HepG2 (cell line): Measurements from ENCODE around the gene TMEM114. TPM values are rescaled to one million over a fixed set of nuclear protein-coding genes. Genes with fewer than 3 reads are reported as not detected.

Experiments
- CCDC6 ChIP-seq: sonication (generic); formaldehyde crosslinking; IDR thresholded peaks from 2 replicates; pipeline ENCODE4 v1.8.1; 2022; ENCODE audit warnings: mild to moderate bottlenecking, missing genetic modification reagents, moderate library complexity
- CHD2 ChIP-seq: IDR thresholded peaks from 2 replicates; pipeline ENCODE4 v1.6.1; 2011; ENCODE audit warnings: low read depth, low read length, improper control_type of control experiment
- CHD4 ChIP-seq: fragments of 200-600 bp; sonication (generic); IDR thresholded peaks from 2 replicates; pipeline ENCODE4 v1.7.0; 2017; ENCODE audit warnings: mild to moderate bottlenecking, low read length, borderline replicate concordance
- CREB1 ChIP-seq, 2 experiments: fragments of 450-650 bp in 1 of 2; IDR thresholded peaks; 2 replicates each; pipeline ENCODE4 v1.6.1; 2016 to 2017; ENCODE audit warnings: control low read depth in 1 of 2, mild to moderate bottlenecking in 1 of 2, missing compliant biosample characterization in 1 of 2, missing genetic modification characterization in 1 of 2
- FOXA3 ChIP-seq: IDR thresholded peaks from 2 replicates; pipeline ENCODE4 v1.6.1; 2016; ENCODE audit warnings: missing genetic modification reagents, missing compliant biosample characterization
- FOXK2 ChIP-seq: fragments of 450-650 bp; IDR thresholded peaks from 2 replicates; pipeline ENCODE4 v1.6.1; 2016
- GPBP1L1 ChIP-seq: sonication (generic); formaldehyde crosslinking; IDR thresholded peaks from 2 replicates; pipeline ENCODE4 v1.5.0; 2020; ENCODE audit warnings: mild to moderate bottlenecking, missing genetic modification reagents
- KMT2B ChIP-seq: IDR thresholded peaks from 2 replicates; pipeline ENCODE4 v1.6.1; 2016; ENCODE audit warnings: missing genetic modification reagents, missing compliant biosample characterization
- MYC ChIP-seq: sonication (generic); formaldehyde crosslinking; IDR thresholded peaks from 2 replicates; pipeline ENCODE4 v1.9.0; 2021; ENCODE audit warnings: missing genetic modification reagents, borderline replicate concordance
- NFE2 ChIP-seq: sonication (generic); formaldehyde crosslinking; IDR thresholded peaks from 2 replicates; pipeline ENCODE4 v1.4.0; 2020; ENCODE audit warnings: missing genetic modification reagents
- NFYC ChIP-seq: IDR thresholded peaks from 2 replicates; pipeline ENCODE4 v1.6.1; 2016; ENCODE audit warnings: missing genetic modification reagents, missing compliant biosample characterization
- NRL ChIP-seq: sonication (generic); formaldehyde crosslinking; IDR thresholded peaks from 2 replicates; pipeline ENCODE4 v1.5.0; 2020; ENCODE audit warnings: missing genetic modification reagents, mild to moderate bottlenecking, moderate library complexity, borderline replicate concordance
- RORA ChIP-seq: sonication (generic); formaldehyde crosslinking; IDR thresholded peaks from 2 replicates; pipeline ENCODE4 v1.5.0; 2020; ENCODE audit warnings: mild to moderate bottlenecking, missing genetic modification reagents, moderate library complexity
- SSRP1 ChIP-seq: IDR thresholded peaks from 2 replicates; pipeline ENCODE4 v1.6.1; 2016; ENCODE audit warnings: control low read depth
- YEATS4 ChIP-seq: sonication (generic); formaldehyde crosslinking; IDR thresholded peaks from 2 replicates; pipeline ENCODE4 v1.4.0; 2020; ENCODE audit warnings: missing genetic modification reagents, borderline replicate concordance
- ZBTB25 ChIP-seq: IDR thresholded peaks from 2 replicates; pipeline ENCODE4 v1.6.1; 2018; ENCODE audit warnings: missing genetic modification reagents
- ZFP36 ChIP-seq: fragments of 150-350 bp; IDR thresholded peaks from 2 replicates; pipeline ENCODE4 v1.6.1; 2018; ENCODE audit warnings: borderline replicate concordance, low read length, low read depth; ENCODE audit not compliant: partially characterized antibody
- ZGPAT ChIP-seq: IDR thresholded peaks from 2 replicates; pipeline ENCODE4 v1.6.1; 2016; ENCODE audit warnings: mild to moderate bottlenecking
- ZNF143 ChIP-seq: sonication (generic); formaldehyde crosslinking; IDR thresholded peaks from 2 replicates; pipeline ENCODE4 v1.4.0; 2020; ENCODE audit warnings: missing genetic modification reagents
- ZNF350 ChIP-seq: sonication (generic); formaldehyde crosslinking; IDR thresholded peaks from 2 replicates; pipeline ENCODE4 v1.4.0; 2020; ENCODE audit warnings: mild to moderate bottlenecking, low read depth, missing genetic modification reagents, borderline replicate concordance
- ZNF430 ChIP-seq: sonication (generic); formaldehyde crosslinking; IDR thresholded peaks from 2 replicates; pipeline ENCODE4 v1.9.0; 2021; ENCODE audit warnings: mild to moderate bottlenecking, missing genetic modification reagents
- ZNF776 ChIP-seq: sonication (generic); formaldehyde crosslinking; IDR thresholded peaks from 2 replicates; pipeline ENCODE4 v1.4.0; 2020; ENCODE audit warnings: mild to moderate bottlenecking, missing genetic modification reagents
- polyA plus RNA-seq, 8 experiments: library from polyadenylated mRNA; depleted of rRNA in 3 of 8; stranded (reverse) in 7 of 8; unstranded in 1 of 8; fragments of >200 nt; fragmentation: Illumina TruSeq in 4 of 8; extraction: Trizol in 4 of 8; gene quantifications; 2 replicates each; pipeline versions ENCODE4 v1.2.1 to v1.2.3, GENCODE V29; 2011 to 2016; ENCODE audit warnings: low read depth in 4 of 8, missing spikeins in 1 of 8, mixed read lengths in 1 of 8; ENCODE audit not compliant: insufficient read depth in 1 of 8
- total RNA-seq, 5 experiments: library from RNA; depleted of rRNA; stranded (reverse); fragments of >200 nt; fragmentation: Illumina TruSeq; extraction: Trizol; gene quantifications; 2 replicates each; pipeline ENCODE4 v1.2.3, GENCODE V29; 2016; ENCODE audit warnings: low read depth in 1 of 5
- TF ChIP-seq, protein P1 (sequence below): sonication (generic); formaldehyde crosslinking; conservative IDR thresholded peaks from 2 replicates; pipeline ENCODE4 v1.8.0; 2022; ENCODE audit warnings: low read depth, missing genetic modification reagents
- TF ChIP-seq, protein P2 (sequence below): sonication (generic); formaldehyde crosslinking; IDR thresholded peaks from 2 replicates; pipeline ENCODE4 v1.4.0; 2020; ENCODE audit warnings: mild to moderate bottlenecking, missing genetic modification reagents

The TMEM114 gene
- total and polyA plus RNA-seq, 2 of the 13 experiments (the other 11 are each of a cell fraction or from before 2014, with no cell fraction given) = not detected

DNA sequence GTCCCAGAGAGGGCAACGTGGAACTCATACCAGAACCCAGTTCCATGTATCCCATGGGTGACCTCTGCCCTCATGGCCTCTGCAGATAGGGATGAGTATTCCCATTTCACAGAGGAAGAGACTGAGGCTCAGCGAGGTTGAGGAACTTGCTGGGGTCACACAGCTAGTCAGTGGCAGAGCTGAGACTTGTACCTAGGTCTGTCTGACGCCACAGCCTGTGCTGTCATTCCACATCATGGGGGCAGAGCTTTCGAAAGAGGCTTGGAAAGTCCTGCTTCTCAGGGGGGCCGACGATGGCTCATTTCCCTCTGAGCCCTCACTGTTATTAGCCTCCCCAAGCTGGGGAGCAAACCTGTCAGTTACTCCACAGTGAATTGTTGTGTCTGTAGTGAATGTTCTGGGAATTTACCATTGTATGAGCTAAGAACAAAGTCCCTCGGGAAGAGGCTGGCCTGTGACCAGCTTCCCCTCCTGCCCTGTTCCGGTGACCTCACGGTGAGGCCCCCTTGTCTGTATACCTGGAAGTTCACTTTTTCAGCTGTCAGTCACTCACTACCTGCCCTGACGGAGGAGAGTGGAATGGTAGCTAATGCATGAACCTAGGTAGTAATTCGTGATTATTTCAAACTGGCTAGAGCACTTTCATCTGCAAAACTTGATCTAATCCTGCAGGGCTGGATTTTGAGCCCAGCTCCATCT lies 40.1 kb upstream of the TMEM114 start (continued):
- TF ChIP-seq, protein P1, sequence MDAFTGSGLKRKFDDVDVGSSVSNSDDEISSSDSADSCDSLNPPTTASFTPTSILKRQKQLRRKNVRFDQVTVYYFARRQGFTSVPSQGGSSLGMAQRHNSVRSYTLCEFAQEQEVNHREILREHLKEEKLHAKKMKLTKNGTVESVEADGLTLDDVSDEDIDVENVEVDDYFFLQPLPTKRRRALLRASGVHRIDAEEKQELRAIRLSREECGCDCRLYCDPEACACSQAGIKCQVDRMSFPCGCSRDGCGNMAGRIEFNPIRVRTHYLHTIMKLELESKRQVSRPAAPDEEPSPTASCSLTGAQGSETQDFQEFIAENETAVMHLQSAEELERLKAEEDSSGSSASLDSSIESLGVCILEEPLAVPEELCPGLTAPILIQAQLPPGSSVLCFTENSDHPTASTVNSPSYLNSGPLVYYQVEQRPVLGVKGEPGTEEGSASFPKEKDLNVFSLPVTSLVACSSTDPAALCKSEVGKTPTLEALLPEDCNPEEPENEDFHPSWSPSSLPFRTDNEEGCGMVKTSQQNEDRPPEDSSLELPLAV (CRISPR knock-in tag) = no peak
- TF ChIP-seq CREB1 (IDR thresholded peaks at IDR 0.05) = 0 out of 2 replicates have a peak, but pooled peaks have one; percentile 20
- TF ChIP-seq CREB1 (CRISPR knock-in tag; IDR thresholded peaks at IDR 0.05) = no peak
- TF ChIP-seq ZNF350 (CRISPR knock-in tag) = no peak
- TF ChIP-seq CCDC6 (CRISPR knock-in tag) = no peak
- no peak for TF ChIP-seq FOXA3 (CRISPR knock-in tag)
- TF ChIP-seq ZGPAT (CRISPR knock-in tag) = no peak
- no peak for TF ChIP-seq NFE2
- TF ChIP-seq NRL (CRISPR knock-in tag) = no peak
- peak; percentile 38; the same call in 1 of the 2 replicates for TF ChIP-seq CHD4
- no peak for TF ChIP-seq ZNF430 (CRISPR knock-in tag)
- TF ChIP-seq SSRP1 (CRISPR knock-in tag) = no peak
- no peak for TF ChIP-seq CHD2
- no peak for TF ChIP-seq ZNF143 (CRISPR knock-in tag)
- TF ChIP-seq KMT2B (CRISPR knock-in tag) = no peak
- no peak for TF ChIP-seq ZBTB25 (CRISPR knock-in tag)
- no peak for TF ChIP-seq ZNF776
- TF ChIP-seq, protein P2, sequence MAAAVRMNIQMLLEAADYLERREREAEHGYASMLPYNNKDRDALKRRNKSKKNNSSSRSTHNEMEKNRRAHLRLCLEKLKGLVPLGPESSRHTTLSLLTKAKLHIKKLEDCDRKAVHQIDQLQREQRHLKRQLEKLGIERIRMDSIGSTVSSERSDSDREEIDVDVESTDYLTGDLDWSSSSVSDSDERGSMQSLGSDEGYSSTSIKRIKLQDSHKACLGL = no peak
- TF ChIP-seq ZFP36 = no peak
- TF ChIP-seq YEATS4 = no peak
- no peak for TF ChIP-seq FOXK2
- no peak for TF ChIP-seq MYC (CRISPR knock-in tag)
- TF ChIP-seq NFYC (CRISPR knock-in tag) = no peak
- no peak for TF ChIP-seq RORA (CRISPR knock-in tag)
- no peak for TF ChIP-seq GPBP1L1 (CRISPR knock-in tag)
